Left colon (tissue), 2 donors: ENCODE measurements around the gene TBC1D22A. TPM values are rescaled to one million over a fixed set of nuclear protein-coding genes. Genes with fewer than 3 reads are reported as not detected.
A peak's percentile ranks its signal among the peaks of the same experiment; 100 is the strongest.

Source experiments
- ATAC-seq: fragments of 200-7000 bp; cut with Tn5 transposase; one replicate; pipeline ENCODE4 v1.9.1; 2020; ENCODE audit warnings: mild to moderate bottlenecking, moderate library complexity
- DNase-seq, 2 donors: peaks; one replicate each; pipeline ENCODE4 v3.0.0-alpha.2; 2020
- intact Hi-C, 2 donors: fragments of 100-400 bp; cut with DNase I in 1 of 2; cut with micrococcal nuclease in 1 of 2; formaldehyde crosslinking; loops; one replicate each; pipeline versions ENCODE4 v1.11.2 to v1.14.0; 2022; cut with DNase I, micrococcal nuclease
- total RNA-seq, 2 donors: library from RNA; stranded (reverse); fragmentation: NEBNext Ultra II Directional; extraction: Animal tissue kit (Norgen Biotek cat#: 25700); gene quantifications; one replicate each; pipeline ENCODE4 v1.2.1, GENCODE V29; 2021
- donor health status: DM: no; HTN: no; CAD: no.
- donor health status: DM: yes; HTN: yes; CAD: no.

The TBC1D22A gene
- total RNA-seq, 2 donors from 2014 or later: 40.7 to 45.2 TPM

GRCh38 chr22:46929046-46929709, 166.7 kb downstream of the TBC1D22A start:
- no peak for DNase-seq
- intact Hi-C loops: no loop called here
- no peak for ATAC-seq

GRCh38 chr22:46929710-46930204, 167.3 kb downstream of the TBC1D22A start:
- intact Hi-C loops: no loop called here
- ATAC-seq (no peak), DNase-seq (no peak)

- no peak for DNase-seq
- intact Hi-C loops: no loop called here
- no peak for ATAC-seq
Measured at GRCh38 chr22:46931414-46931813, 169.0 kb downstream of the TBC1D22A start.

DNA sequence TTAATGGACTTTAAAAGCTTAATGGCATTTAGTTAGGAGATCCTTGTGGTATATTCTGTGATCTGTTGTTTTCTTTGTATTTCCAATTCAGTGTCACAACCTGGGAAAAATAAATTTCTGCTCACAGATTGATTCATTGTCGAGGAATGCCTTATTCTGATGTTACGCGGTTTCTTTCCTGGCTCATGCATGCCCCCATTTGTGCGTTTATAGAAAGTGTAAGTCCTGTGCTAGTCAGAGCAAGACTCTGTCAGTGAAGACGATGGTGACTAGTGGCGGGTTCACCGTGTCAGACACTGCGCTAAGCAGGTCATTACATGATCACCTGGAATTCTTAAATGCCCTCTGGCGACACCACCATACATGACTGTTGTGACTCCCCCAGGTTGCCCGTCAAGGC, 169.4 kb downstream of the TBC1D22A start:
- no peak for ATAC-seq
- intact Hi-C loops: no loop called here
- no peak for DNase-seq

DNA sequence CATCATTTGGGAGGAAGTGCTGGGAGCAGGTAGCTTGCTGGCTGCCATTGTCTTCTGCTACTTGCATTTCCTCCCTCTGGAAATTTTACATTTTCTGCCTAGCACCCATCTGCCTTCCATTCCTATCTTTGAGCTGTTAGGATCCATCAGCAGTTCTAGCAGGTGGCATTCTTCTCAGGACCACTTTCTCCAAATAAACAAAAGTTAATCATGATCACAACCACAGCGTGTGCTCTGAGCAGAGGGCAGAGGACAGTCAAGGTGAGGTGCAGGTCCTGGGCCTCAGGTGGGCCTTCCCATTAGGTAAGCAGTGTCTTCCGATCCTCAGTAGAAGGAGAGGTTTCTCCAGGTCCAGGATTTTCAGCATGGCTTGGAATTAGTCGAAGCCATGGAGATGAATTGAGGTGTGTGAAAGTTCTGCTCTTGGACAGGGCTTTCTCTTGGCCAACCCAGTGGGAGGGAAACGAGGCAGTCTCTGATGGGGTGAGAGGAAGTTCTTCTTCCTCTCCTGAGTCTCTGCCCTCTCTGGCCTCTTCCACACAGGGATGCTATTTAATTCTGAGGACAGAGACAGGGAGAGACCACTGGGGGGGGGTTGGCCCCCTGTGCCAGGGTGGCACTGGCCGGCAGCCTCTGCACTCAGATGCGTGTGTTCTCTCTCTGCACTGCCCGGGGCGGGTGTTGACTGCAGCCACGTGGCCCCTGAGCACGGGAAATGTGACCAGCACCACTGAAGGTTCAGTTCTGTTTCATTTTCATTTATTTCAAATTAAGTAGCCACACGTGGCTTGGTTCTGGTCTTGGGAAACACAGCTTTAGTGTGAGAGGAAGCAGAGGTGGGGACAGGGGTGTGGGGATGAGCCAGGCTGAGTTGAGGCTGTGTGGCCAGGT, 170.8 kb downstream of the TBC1D22A start:
- intact Hi-C loops: no loop called here

GRCh38 chr22:46934172-46934745, 171.8 kb downstream of the TBC1D22A start:
- no peak for DNase-seq
- ATAC-seq: no peak
- intact Hi-C loops: no loop called here

More for the DNA sequence above, 170.8 kb downstream of the TBC1D22A start:
- DNase-seq (no peak), ATAC-seq (no peak)

GRCh38 chr22:46934746-46935491, 172.5 kb downstream of the TBC1D22A start:
- ATAC-seq (peak; percentile 66), DNase-seq (no peak)
- intact Hi-C loops: no loop called here

- intact Hi-C loops: no loop called here
- peak; percentile 60 to 71 for DNase-seq
- ATAC-seq: peak; percentile 88
Measured at GRCh38 chr22:46935506-46936377, 173.3 kb downstream of the TBC1D22A start.

DNA sequence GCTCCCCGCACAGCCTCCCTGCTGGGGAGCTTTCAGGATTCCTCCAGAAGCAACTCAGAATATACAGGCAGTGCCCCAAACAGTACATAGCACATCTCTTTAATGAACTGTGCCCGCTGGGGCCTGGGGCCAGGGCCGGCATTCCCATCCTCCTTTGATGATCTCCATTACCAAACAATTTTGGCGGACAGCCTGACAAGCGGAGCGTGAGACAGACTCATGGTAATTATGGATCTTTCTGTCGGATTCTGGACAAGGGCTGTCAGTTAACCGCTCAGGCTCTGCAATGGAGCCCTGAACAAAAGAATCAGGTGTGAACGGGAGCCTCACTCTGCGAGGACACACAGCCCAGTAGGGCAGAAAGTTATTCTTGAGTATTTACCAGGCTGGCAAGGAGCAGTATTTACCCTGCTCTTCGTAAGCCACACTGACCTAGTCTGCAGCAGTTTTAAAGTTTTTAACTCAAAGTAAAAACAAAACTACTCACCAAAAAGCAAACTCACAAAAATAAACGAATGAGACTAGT, 174.0 kb downstream of the TBC1D22A start:
- intact Hi-C loops: no loop called here
- DNase-seq (no peak), ATAC-seq (no peak)

DNA sequence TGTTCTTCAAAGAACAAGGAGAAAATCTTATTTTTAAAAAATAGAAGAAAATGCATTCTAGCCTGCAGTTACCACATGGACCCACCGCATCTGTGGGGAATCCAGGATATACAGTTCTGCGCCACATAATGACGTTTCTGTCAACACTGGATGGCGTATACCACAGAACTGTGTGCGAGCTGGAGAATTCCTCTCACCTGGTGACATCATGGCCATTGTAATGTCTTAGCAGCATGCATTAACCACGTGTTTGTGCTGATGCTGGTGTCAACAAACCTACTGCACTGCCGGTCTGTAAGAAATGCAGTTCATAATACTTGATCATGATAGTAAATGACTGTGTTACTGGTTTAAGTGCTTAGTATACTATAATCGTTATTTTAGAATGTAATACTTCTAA, 174.7 kb downstream of the TBC1D22A start:
- ATAC-seq: no peak
- no peak for DNase-seq
- intact Hi-C loops: no loop called here

- DNase-seq (no peak), ATAC-seq (no peak)
- intact Hi-C loops: no loop called here
Measured at GRCh38 chr22:46937939-46938338, 175.5 kb downstream of the TBC1D22A start.

DNA sequence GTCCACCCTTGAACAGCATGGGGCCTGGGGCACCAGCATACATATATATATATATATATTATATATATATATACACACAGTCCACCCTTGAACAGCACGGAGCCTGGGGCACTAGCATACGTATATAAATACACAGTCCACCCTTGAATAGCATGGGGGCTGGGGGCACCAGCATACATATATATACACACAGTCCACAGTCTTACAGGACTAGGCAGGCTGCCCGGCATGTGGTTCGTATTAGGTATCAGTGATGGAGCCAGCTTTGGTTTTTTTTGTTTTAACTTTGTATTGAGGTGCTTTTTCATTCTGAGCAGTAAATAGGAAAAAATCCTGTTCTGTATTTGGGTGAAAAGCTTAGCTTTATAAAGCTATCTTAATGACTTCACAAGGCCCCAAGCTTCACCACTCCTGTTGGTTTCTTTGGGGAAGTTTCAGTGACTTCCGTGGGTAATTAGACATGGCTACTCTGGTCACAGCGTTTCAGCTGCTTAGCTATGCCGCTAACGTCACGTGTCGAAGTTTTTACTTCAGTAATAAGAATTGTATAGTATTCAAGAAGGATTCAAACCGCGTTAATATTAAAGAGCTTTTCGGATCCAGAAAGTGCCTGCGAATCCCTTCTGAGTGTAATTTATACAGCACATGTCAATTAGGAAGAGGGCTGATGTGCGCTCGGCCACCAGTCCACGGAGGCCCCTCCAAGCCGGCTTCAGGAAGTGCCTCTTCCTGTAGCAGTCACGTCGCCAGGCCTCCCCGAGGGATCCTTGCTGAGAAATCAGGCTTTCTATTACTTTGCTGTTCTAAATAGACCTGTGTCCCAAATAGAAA, 179.7 kb downstream of the TBC1D22A start:
- no peak for ATAC-seq
- no peak for DNase-seq
- intact Hi-C loops: no loop called here

DNA sequence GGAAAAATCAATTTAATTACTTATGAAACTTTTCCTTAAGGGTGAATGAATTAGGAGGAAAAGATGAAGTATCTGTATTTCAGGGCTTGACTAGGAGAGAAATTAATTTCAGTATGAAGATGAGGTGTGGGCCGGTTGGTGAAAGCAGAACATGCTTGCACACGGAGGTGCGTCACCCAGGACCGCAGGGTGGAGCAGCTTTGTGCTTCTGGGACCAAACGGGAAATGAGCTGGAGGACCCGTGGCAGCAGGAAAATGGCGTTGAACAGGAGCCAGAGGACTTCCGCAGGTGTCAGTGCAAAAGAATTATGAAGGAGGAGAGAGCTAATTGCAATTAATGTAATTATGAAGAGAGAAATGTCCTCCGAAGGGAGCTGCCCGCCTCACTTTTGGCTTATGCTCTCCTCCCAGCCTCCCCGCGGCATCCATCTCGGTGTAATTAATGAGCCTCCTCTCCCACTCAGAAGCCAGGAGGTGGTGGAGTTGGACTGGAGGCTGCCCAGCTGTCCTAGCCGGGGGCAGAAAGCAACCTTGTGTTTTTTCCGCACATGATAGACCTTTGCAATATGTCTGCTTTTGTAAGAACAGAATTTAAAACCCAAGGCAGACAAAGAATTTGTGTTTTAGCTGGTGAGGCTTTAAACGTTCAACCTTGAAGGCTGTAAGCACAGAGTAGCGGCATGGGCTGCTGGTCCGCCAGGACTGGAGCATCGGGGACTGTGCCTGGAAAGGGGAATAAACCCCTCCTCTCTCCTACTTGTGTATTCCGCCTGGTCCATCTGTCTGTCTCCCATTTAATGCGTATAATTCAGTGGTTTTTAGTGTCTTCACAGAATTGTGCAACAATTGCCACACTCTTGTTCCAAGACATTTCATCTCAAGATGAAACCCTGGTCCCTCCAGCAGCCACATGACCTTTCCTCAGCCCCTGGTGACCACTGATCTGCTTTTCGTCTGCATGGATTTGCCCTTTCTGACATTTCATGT, 180.6 kb downstream of the TBC1D22A start:
- intact Hi-C loops: no loop called here
- no peak for ATAC-seq
- no peak for DNase-seq

DNA sequence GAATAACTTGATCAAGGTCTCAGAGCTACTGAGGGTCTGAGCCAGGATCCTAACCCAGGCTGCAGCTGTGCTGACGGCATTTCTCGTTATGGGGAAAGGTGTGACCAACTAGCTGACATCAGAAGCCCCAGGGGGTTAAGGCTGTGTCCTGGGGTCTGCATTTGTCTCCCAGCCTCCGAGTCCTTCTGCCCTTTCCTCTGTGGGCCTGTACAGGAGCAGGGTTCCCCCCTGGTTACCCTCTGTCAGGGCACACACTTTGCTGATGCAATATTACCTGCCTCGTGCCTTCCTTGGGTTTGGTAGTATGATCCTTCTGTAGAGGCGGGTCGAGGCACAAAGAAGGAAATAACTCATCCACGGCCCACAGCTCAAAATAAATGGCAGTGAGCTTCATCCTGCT, 183.0 kb downstream of the TBC1D22A start:
- DNase-seq (no peak), ATAC-seq (no peak)
- intact Hi-C loops: no loop called here

- ATAC-seq (no peak), DNase-seq (no peak)
- intact Hi-C loops: no loop called here
Measured at GRCh38 chr22:46946383-46946962, 184.0 kb downstream of the TBC1D22A start.
